Activated CD4-positive, alpha-beta T cell treated with anti-CD3 and anti-CD28 coated beads, Interleukin-2, Interleukin-4, amounts not matched to agents 100 ng/mL and 50 ng/mL, durations not matched to agents 16 hours and 8 hours (primary cell): Measurements from ENCODE around the gene DAGLB.

ENCODE experiments used
- DNase-seq: peaks from one replicate; pipeline ENCODE4 v3.0.0-alpha.2; 2020; ENCODE audit warnings: low spot score

DAGLB gene

DNA sequence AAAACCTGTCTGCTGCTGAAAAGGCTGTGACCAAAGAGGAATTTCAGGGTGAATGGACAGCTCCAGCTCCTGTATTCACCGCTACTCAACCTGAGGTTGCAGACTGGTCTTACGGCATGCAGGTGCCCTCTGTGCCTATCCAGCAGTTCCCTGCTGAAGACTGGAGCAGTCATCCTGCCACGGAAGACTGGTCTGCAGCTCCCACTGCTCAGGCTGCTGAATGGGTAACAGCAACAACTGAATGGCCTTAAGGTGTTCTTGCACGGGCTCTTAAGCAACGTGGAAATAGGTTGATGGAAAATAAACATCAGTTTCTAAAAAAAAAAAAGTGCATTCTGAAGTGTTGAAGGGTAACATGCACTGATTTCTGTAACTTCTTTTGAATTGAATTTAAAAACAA, 82.3 kb downstream of the DAGLB start:
- no peak for DNase-seq

DNA sequence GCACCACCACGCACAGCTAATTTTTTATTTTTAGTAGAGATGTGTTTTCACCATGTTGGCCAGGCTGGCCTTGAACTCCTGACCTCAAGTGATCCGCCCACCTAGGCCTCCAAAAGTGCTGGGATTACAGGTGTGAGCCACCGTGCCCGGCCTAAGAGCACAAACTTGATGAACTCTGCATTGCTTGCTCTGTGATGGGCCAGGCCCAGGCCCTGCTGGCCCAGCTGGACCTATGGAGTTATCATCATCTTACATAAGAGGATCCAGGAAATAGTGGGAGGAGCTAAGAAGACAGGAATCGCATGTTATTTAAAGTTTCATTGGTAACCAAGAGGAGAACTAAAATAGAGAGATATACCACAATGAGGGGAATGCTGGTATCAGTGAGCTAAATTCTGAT, 86.9 kb downstream of the DAGLB start:
- no peak for DNase-seq

DNA sequence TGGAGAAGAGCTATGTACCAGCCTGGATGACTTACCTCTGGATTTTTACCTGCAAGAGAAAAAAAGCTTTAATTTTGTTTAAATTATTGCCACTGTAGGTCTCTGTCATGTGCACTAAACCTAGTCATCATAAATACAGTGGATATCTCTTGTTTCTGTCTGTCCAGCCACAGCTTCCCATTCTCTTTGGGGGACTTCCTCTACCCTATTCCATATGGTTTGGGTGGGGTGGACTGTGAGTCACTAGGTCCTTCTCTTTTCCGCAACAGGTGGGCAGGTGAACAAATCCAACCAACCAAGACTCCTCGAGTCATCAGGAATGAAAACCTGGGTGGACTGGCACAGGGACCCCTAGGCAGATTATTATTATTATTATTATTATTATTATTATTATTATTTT, 88.0 kb downstream of the DAGLB start:
- DNase-seq, result no peak
